HepG2 (cell line): Measurements from ENCODE around the gene EPDR1. TPM values are rescaled to one million over a fixed set of nuclear protein-coding genes. Genes with fewer than 3 reads are reported as not detected.

Experiments
- ATRX ChIP-seq: sonication (generic); formaldehyde crosslinking; IDR thresholded peaks from 2 replicates; pipeline ENCODE4 v1.4.0; 2020; ENCODE audit warnings: missing genetic modification reagents, borderline replicate concordance
- BRCA1 ChIP-seq: sonication (generic); formaldehyde crosslinking; IDR thresholded peaks from 2 replicates; pipeline ENCODE4 v1.4.0; 2020; ENCODE audit warnings: missing genetic modification reagents
- KAT8 ChIP-seq: IDR thresholded peaks from 2 replicates; pipeline ENCODE4 v1.6.1; 2016; ENCODE audit warnings: missing genetic modification reagents, missing compliant biosample characterization
- KDM5B ChIP-seq: sonication (generic); formaldehyde crosslinking; IDR thresholded peaks from 2 replicates; pipeline ENCODE4 v1.4.0; 2020; ENCODE audit warnings: missing genetic modification reagents, mild to moderate bottlenecking, borderline replicate concordance
- NFYB ChIP-seq: sonication (generic); formaldehyde crosslinking; IDR thresholded peaks from 2 replicates; pipeline ENCODE4 v1.4.0; 2020; ENCODE audit warnings: missing genetic modification reagents
- PAF1 ChIP-seq: IDR thresholded peaks from 2 replicates; pipeline ENCODE4 v1.6.1; 2016; ENCODE audit warnings: missing genetic modification reagents, missing compliant biosample characterization
- PITX1 ChIP-seq: sonication (generic); formaldehyde crosslinking; IDR thresholded peaks from 2 replicates; pipeline ENCODE4 v1.5.1; 2020; ENCODE audit warnings: mild to moderate bottlenecking, missing genetic modification reagents
- RXRB ChIP-seq: IDR thresholded peaks from 2 replicates; pipeline ENCODE4 v1.6.1; 2016; ENCODE audit warnings: borderline replicate concordance, missing genetic modification reagents, missing compliant biosample characterization
- SOX5 ChIP-seq: IDR thresholded peaks from 2 replicates; pipeline ENCODE4 v1.6.1; 2016; ENCODE audit warnings: borderline replicate concordance
- SPEN ChIP-seq: sonication (generic); formaldehyde crosslinking; IDR thresholded peaks from 2 replicates; pipeline ENCODE4 v1.5.1; 2020; ENCODE audit warnings: low read depth, mild to moderate bottlenecking, missing genetic modification reagents
- ZNF225 ChIP-seq: sonication (generic); formaldehyde crosslinking; IDR thresholded peaks from 2 replicates; pipeline ENCODE4 v1.4.0; 2020; ENCODE audit warnings: mild to moderate bottlenecking, missing genetic modification reagents
- ZNF274 ChIP-seq: sonication (generic); formaldehyde crosslinking; IDR thresholded peaks from 2 replicates; pipeline ENCODE4 v1.5.1; 2020; ENCODE audit warnings: mild to moderate bottlenecking, missing genetic modification reagents
- ZNF556 ChIP-seq: sonication (generic); formaldehyde crosslinking; IDR thresholded peaks from 2 replicates; pipeline ENCODE4 v1.4.0; 2020; ENCODE audit warnings: mild to moderate bottlenecking, missing genetic modification reagents, borderline replicate concordance
- ZNF577 ChIP-seq: sonication (generic); formaldehyde crosslinking; IDR thresholded peaks from 2 replicates; pipeline ENCODE4 v1.4.0; 2020; ENCODE audit warnings: mild to moderate bottlenecking, low read depth, missing genetic modification reagents, borderline replicate concordance
- ZNF619 ChIP-seq: sonication (generic); formaldehyde crosslinking; IDR thresholded peaks from 2 replicates; pipeline ENCODE4 v1.4.0; 2020; ENCODE audit warnings: mild to moderate bottlenecking, missing genetic modification reagents
- ZNF883 ChIP-seq: sonication (generic); formaldehyde crosslinking; IDR thresholded peaks from 2 replicates; pipeline ENCODE4 v1.5.1; 2020; ENCODE audit warnings: mild to moderate bottlenecking, missing genetic modification reagents; ENCODE audit errors: not compliant biosample characterization
- polyA plus RNA-seq, 8 experiments: library from polyadenylated mRNA; depleted of rRNA in 3 of 8; stranded (reverse) in 7 of 8; unstranded in 1 of 8; fragments of >200 nt; fragmentation: Illumina TruSeq in 4 of 8; extraction: Trizol in 4 of 8; gene quantifications; 2 replicates each; pipeline versions ENCODE4 v1.2.1 to v1.2.3, GENCODE V29; 2011 to 2016; ENCODE audit warnings: low read depth in 4 of 8, missing spikeins in 1 of 8, mixed read lengths in 1 of 8; ENCODE audit not compliant: insufficient read depth in 1 of 8
- total RNA-seq, 5 experiments: library from RNA; depleted of rRNA; stranded (reverse); fragments of >200 nt; fragmentation: Illumina TruSeq; extraction: Trizol; gene quantifications; 2 replicates each; pipeline ENCODE4 v1.2.3, GENCODE V29; 2016; ENCODE audit warnings: low read depth in 1 of 5
- TF ChIP-seq, protein P1 (sequence below): sonication (generic); formaldehyde crosslinking; IDR thresholded peaks from 2 replicates; pipeline ENCODE4 v1.8.1; 2023; ENCODE audit warnings: mild to moderate bottlenecking, moderate library complexity, missing genetic modification reagents
- TF ChIP-seq, protein P2 (sequence below): sonication (generic); formaldehyde crosslinking; IDR thresholded peaks from 2 replicates; pipeline ENCODE4 v1.5.0; 2020; ENCODE audit warnings: mild to moderate bottlenecking, missing genetic modification reagents
- TF ChIP-seq, protein P3 (sequence below): IDR thresholded peaks from 2 replicates; pipeline ENCODE4 v1.6.1; 2016; ENCODE audit warnings: low read depth, missing genetic modification reagents, missing compliant biosample characterization

Gene EPDR1
- total and polyA plus RNA-seq, 2 of the 13 experiments (the other 11 are each of a cell fraction or from before 2014, with no cell fraction given): 38.3 to 50.2 TPM

DNA sequence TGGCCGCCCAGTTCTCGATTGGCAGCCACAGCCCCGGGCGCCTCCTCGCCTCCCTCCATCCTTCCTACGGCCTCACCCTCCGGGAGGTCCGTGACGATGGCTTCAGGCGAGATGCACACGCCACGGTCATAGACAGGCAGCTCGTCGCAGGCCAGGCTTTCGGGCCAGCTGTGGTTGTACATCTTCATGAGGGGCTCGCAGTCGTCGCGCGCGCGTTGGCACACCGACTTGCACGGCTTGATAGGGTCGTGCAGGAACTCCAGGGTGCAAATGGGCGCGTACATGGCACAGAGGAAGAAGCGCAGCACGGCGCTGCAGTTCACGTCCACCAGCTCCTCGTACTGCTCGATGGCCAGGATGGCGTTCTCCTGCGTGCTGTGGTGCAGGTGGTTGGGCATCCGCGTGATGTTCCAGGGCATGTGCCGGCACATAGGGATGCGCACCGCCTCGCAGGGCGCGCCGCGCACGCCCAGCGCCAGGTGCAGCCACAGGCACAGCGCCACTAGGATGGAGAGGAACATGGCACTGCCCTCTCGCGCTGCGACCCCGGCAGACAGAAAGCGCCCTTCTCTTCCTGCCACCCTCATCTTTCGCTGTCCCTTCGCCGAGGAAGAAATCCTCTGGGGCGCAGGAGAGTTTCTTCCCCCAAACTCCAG is 4.3 kb upstream of the EPDR1 start (continued):
- TF ChIP-seq ZNF274 (CRISPR knock-in tag) (no peak), SPEN (CRISPR knock-in tag) (no peak; the same call in 1 of the 2 replicates), ZNF883 (peak; percentile 75), KDM5B (CRISPR knock-in tag) (peak; percentile 72; the same call in 1 of the 2 replicates), SOX5 (CRISPR knock-in tag) (no peak), KAT8 (CRISPR knock-in tag) (no peak), ZNF225 (CRISPR knock-in tag) (peak; percentile 39; the same call in 1 of the 2 replicates), RXRB (CRISPR knock-in tag) (no peak), PAF1 (CRISPR knock-in tag) (no peak), ZNF556 (CRISPR knock-in tag) (no peak), BRCA1 (no peak), ATRX (CRISPR knock-in tag) (no peak), ZNF577 (CRISPR knock-in tag) (no peak), PITX1 (CRISPR knock-in tag) (no peak), NFYB (no peak), ZNF619 (CRISPR knock-in tag) (no peak)
- TF ChIP-seq, protein P1, sequence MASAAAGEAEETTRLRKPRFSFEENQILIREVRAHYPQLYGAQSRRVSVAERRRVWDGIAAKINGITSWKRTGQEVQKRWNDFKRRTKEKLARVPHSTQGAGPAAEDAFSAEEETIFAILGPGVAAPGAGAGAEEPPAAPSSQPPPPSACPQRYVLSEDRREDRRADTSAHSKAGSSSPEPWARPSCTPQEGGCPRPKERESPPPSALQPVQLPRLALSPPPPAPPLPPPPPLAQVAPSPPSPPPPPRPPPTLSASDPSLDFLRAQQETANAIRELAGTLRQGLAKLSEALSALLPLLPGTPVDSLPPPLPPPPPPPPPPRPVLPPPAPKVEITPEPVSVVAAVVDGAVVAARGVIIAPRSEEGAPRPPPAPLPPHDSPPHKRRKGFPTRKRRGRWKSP (CRISPR knock-in tag): peak; percentile 86; the same call in 1 of the 2 replicates
- TF ChIP-seq, protein P2, sequence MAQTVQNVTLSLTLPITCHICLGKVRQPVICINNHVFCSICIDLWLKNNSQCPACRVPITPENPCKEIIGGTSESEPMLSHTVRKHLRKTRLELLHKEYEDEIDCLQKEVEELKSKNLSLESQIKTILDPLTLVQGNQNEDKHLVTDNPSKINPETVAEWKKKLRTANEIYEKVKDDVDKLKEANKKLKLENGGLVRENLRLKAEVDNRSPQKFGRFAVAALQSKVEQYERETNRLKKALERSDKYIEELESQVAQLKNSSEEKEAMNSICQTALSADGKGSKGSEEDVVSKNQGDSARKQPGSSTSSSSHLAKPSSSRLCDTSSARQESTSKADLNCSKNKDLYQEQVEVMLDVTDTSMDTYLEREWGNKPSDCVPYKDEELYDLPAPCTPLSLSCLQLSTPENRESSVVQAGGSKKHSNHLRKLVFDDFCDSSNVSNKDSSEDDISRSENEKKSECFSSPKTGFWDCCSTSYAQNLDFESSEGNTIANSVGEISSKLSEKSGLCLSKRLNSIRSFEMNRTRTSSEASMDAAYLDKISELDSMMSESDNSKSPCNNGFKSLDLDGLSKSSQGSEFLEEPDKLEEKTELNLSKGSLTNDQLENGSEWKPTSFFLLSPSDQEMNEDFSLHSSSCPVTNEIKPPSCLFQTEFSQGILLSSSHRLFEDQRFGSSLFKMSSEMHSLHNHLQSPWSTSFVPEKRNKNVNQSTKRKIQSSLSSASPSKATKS (CRISPR knock-in tag): no peak
- TF ChIP-seq, protein P3, sequence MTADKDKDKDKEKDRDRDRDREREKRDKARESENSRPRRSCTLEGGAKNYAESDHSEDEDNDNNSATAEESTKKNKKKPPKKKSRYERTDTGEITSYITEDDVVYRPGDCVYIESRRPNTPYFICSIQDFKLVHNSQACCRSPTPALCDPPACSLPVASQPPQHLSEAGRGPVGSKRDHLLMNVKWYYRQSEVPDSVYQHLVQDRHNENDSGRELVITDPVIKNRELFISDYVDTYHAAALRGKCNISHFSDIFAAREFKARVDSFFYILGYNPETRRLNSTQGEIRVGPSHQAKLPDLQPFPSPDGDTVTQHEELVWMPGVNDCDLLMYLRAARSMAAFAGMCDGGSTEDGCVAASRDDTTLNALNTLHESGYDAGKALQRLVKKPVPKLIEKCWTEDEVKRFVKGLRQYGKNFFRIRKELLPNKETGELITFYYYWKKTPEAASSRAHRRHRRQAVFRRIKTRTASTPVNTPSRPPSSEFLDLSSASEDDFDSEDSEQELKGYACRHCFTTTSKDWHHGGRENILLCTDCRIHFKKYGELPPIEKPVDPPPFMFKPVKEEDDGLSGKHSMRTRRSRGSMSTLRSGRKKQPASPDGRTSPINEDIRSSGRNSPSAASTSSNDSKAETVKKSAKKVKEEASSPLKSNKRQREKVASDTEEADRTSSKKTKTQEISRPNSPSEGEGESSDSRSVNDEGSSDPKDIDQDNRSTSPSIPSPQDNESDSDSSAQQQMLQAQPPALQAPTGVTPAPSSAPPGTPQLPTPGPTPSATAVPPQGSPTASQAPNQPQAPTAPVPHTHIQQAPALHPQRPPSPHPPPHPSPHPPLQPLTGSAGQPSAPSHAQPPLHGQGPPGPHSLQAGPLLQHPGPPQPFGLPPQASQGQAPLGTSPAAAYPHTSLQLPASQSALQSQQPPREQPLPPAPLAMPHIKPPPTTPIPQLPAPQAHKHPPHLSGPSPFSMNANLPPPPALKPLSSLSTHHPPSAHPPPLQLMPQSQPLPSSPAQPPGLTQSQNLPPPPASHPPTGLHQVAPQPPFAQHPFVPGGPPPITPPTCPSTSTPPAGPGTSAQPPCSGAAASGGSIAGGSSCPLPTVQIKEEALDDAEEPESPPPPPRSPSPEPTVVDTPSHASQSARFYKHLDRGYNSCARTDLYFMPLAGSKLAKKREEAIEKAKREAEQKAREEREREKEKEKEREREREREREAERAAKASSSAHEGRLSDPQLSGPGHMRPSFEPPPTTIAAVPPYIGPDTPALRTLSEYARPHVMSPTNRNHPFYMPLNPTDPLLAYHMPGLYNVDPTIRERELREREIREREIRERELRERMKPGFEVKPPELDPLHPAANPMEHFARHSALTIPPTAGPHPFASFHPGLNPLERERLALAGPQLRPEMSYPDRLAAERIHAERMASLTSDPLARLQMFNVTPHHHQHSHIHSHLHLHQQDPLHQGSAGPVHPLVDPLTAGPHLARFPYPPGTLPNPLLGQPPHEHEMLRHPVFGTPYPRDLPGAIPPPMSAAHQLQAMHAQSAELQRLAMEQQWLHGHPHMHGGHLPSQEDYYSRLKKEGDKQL (CRISPR knock-in tag): no peak
